Activated CD8-positive, alpha-beta memory T cell treated with anti-CD3 and anti-CD28 coated beads, Interleukin-2, amount 50 U/mL, for 1 hour (primary cell): ENCODE data around the gene COG3.

Experiments
- DNase-seq: peaks from one replicate; pipeline ENCODE4 v3.0.0-alpha.2; 2020; ENCODE audit errors: extremely low read depth

Gene COG3

DNA sequence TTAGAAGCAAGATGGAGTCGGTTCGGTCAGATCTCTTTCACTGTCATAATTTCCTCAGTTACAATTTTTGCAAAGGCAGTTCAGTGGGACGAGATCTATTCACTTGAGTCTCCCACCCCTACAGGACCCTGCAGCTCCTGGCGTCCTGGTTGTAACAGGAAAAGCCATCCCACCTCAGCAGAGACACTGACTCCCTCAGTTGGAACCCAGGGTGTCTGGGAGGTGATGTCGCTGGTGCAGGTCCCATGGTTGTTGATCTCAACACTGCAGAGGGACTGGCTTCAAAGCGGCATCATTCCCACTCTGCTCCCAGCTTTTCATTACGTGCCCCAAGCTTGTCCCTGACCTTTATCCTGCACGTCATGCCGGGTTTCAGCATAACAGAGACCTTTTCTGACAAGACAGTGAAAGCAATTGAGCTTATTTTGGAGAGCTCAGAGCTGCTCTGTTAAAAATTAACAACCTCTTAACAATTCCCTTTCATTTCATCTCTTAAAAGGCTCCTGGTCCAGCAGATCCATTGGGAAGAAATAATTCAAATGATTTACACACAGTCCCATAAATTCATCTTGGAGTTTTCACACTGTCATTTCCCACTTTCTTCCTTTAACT, 17.6 kb upstream of the COG3 start:
- no peak for DNase-seq

GRCh38 chr13:45448965-45449559, 15.7 kb upstream of the COG3 start:
- DNase-seq = no peak

DNA sequence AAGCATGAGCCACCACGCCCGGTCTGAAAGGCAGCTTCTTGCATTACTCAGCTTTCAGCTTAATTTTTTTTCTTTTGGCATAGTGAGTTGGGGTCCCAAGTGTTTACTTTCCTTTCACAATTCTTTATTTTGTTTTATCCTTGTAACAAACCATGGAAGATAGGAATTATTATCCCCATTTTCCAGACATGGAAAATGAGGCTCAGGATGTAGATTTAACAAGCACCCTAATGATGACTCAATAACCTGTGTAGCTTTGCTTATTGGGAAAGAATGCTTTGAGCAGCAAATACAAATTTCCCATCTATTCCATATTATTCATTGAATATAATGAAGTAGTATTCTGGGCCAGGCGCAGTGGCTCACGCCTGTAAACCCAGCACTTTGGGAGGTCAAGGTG, 13.5 kb upstream of the COG3 start:
- DNase-seq = no peak

DNA sequence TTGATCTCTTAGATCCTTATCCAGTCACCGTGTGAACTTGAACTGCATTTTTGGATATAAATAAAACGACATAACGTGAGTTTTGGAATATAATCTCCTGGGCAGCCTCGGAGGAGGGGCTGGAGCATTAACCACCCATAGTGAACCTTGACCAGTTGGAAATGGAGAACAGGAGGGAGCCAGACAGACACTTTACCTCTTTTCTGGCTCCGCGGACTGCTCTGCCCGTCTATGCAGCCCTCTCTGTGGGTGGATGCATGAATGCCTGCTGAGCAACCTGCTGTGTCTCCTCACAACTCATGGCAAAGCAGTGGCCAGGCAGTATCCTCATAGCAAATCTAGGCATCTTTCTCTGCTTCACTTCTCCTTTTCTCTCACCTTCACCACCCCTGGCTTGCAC, 10.5 kb upstream of the COG3 start:
- no peak for DNase-seq

DNA sequence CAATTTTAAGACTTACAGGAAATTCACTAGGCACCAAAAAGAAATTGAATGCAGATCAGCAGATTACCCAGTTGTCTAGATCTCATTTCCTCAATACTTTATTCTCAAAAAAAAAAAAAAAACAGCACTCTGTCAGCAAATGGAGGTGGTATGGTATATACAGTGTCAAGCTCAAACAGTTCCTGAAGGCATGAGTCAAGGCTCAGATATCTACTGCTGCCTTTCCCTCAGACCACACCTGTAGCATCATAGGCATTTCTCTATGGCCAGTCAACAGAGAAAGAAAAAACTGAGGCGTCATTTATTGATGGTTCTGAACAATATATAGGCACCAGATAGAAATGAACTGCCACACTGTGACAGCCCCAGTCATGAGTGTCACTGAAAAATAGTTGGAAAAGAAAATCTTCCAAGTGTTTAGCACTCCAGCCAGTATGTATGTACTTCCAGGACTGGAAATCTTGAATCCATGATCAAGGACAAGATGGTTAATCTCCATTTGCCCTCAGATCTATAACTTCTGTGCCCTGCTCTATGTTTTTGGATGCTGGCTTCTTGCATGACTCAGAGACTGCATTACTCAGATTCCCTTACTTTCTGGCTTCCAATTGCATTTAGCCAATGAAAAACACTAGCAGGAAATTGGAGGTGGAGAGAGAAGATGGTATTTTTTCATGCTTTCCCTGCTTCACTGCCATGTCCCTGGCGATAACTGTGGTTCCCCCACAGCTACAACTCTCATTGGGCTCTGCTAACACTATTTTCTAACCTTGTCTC, 8.4 kb upstream of the COG3 start:
- no peak for DNase-seq

- no peak for DNase-seq
Observed at GRCh38 chr13:45464141-45464686, 525 bp upstream of the COG3 start.

- DNase-seq = no peak
Observed at GRCh38 chr13:45466359-45466758, 1.6 kb downstream of the COG3 start.

DNA sequence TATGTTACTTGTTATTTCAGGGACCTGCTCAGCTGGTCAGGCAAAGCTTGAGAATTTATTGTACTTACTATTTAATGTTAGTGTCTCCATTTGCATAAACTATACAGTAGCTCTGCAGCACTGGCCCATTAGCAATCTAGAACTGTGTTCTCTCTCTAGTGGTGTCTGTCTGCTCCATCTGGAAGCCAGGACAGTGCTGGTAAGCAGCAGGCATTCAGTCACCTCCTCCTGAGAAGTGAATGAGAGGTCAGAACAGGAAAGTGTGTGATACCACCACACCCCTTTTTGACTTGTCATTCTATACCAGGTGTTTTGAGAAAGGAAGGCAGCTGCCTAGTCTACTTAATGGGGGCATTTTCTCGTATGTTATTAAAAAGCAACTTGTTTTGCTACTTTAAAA, 3.9 kb downstream of the COG3 start:
- DNase-seq = no peak

DNA sequence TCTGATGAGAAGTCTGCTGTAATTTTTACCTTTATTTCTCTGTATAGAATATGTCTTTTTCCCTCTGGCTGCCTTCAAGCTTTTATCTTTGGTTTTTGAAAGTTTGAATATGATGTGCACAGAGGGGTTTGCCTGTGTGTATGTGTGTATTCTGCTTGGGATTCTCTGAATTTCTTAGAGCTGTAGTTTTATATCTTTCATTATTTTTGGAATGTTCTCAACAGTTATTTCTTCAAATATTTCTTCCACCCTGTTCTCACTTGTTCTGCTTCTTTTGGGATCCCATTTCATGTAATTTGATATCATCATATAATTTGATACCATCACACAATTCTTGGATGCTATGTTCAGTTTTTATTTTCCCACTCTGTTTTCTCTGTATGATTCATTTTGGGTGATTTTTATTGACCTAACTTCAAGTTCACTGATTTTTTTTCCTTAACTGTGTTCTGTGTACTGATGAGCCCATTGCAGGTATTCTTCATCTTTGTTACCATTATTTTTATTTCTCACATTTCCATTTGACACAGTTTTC, 7.5 kb downstream of the COG3 start:
- DNase-seq = no peak

GRCh38 chr13:45473627-45474026, 8.9 kb downstream of the COG3 start:
- DNase-seq = no peak

- DNase-seq = no peak
Observed at GRCh38 chr13:45474584-45475454, 10.1 kb downstream of the COG3 start.

DNA sequence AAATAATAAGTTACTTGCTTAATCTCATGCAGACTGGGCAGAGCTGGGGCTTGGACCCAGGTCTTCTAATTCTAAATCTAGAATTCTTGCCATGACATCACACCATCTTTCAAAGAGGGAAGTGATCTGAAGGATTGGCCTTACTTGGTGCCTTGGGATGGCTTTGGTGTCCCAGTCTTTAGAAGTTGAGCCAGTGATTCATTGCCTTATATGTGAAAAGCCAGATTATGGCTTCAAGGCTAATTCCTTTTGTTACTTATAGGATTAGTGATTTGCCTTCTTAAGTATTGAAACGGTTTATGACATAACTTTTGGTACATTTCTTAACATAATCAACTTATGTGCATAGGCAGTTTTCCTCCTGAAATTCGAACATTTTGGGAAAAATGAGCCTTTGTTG, 14.9 kb downstream of the COG3 start:
- DNase-seq = no peak

DNA sequence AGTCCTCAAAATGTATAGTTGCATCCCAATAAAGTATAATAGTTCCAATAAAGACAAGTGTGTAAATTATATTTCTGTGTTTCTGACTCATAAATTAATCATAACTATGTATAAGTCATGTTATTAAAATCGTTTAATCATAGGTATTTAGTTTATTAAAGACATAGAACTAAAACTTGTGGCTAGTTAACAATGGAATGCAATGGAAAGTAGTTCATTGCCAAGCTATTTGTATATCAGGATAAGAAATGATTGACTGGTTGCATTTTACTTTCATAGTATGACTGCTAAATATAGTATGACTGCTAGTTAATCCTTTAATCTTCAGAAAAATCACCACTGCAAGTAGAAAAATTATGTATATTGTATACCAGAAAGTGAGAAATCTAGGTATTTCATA, 16.9 kb downstream of the COG3 start:
- DNase-seq = no peak

DNA sequence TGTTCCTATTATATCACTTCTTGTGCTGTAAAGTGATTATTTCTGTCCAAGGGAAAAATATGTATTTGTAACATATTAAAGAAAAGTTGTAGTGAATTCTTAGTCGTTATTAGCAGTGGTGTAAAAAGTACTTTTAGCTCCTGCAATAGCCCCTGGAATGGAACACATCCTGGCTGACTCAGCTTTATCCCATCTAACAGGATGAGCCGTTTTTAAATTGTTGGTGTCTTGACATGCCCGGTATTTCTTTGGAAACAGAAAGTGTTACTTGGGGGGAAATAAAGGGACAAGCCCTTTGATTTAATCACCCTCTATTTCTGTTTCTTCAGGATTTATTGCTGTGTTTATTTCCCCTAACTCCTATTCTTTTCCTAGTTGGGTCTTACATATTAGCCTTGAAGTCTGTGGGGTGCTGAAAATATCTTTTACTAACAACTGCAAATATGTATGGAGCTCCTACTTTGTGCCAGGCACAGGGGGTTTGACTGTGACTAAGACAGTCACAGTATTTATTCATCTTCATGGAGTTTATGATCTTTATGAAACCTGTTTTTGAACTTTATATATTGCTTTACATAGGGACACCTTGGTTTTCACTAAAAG, 17.9 kb downstream of the COG3 start:
- no peak for DNase-seq

GRCh38 chr13:45487604-45488003, 22.9 kb downstream of the COG3 start:
- no peak for DNase-seq

DNA sequence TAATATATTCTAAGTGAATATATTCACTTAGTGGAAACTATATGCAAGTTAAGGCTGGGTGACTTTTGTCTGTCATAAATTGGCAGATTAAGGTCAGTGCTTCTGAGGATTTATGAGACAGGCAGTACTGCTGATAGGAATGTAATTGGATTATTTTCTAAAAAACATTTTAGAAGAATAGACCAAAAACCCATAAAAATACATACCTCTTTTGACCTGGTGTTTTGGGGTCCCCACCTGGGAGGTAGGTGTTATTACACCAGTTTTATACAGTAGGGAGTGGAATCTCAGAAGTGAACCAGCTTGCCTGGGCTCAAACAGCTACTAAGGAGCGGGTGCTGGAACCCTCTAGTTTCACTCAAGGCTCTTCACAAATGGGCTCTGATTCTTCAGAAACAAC, 25.3 kb downstream of the COG3 start:
- DNase-seq = no peak

DNA sequence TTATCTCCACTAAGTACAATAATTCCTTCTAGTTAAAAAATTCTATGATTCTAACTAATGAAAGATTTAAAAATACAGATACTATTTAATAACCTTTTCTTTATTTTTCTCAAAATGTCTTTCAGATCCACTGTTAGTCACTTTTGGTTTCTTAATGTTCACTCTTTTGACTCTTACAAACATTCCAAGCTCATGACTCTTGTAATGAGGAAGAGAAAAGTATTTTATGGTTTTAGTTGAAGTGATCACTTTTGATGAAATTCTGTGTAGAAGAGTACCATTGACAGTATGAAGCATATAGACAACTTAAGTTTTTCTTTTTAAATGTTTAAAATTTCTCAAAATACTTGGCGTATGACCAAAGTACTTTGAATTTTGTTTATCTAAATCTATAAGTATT, 27.8 kb downstream of the COG3 start:
- DNase-seq = no peak

DNA sequence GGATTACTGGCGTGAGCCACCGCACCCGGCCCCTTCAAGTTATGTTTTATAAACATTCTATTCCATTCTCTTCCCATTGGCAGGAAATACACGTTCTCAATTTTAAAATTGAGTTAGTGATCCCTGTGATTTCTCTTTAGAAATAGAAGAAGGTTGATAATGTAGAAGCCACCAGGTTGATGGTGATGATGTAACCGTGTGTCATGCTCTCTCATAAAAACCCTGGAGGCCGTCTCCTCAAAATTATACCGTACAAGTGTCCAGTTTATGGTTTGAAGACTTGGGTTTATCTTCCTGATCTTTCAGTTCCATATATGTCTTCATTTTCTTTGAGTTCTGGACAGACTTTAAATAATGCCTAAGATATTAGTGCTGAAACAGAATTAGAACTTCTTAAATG, 32.2 kb downstream of the COG3 start:
- no peak for DNase-seq

- no peak for DNase-seq
Observed at GRCh38 chr13:45500492-45501174, 35.9 kb downstream of the COG3 start.

DNA sequence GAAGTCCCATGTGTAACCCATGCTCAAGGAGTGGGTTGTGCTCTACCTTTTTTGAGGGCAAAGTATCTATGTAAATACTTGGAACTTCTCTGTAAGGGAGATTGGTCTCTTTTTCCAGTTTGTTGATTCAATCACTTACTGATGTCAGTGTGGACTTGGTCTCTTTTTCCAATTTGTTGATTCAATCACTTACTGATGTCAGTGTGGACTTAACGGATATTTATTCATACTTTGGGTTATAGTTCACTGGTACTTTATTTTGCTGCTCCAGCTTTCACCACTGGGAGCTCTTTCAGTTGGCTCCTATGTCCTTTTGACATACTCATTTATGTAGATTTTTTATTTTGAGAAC, 36.4 kb downstream of the COG3 start:
- DNase-seq = no peak

DNA sequence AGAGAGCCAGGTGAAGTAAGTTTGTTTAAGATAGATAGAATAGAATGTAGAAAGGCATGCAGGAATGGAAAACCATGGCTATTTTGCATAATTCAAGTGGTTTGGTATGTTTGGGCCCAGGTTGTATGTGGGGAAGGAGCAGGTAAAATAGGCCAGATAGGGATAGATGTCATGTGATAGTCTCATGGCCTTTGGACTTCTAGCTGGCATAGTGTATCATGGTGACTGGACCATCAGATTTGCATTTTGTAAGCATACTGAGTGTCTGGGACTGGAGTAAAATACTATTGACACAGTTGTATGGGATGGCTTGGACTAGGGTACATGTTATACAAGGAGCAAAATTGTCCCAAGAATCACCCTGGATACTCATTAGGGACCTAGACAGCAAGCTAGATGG, 38.9 kb downstream of the COG3 start:
- no peak for DNase-seq
